Measurements from ENCODE around the gene EFCAB6.

Gene EFCAB6

DNA sequence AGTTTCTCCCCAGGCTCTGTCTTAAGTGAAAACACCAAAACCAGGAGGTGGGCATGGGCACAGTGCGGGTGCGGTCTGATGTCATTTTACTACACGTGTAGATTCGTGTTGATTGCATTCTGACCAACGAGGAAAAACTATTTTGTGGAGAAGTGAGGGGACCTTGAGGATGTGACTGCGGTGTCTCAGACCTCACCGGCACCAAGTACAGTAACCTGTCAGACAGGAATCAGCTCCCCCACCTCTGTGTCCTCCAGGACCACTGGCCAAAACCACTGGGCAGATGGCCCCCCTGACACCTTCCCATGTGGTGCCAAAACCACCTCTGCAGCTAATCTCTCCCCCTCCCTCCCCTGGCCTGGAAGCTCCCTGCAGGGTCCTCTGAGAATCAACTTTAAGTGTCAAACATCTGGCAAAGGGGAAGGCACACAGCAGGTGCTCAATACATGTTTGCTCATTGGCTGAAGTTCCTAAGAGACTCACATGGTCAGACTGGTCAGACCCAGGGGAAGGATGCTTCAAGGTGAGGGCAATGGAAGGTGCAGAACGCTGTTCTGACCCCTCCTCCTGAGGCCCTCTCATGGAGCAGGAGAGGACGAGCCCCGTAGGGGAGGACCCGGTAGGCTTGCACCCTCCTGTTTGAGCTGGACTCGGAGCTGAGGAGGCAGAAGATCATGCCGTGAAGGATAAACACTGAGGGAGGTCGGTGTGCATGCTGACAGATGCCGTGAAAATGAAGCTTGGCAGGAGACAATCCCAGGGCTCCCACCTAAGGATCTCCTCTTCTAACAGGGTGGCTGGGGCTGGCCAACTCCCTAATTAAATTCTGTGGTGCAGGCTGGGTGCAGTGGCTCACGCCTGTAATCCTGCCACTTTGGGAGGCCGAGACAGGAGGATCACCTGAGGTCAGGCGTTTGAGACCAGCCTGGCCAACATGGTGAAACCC, 270.4 kb downstream of the EFCAB6 start:
- no peak for DNase-seq

DNA sequence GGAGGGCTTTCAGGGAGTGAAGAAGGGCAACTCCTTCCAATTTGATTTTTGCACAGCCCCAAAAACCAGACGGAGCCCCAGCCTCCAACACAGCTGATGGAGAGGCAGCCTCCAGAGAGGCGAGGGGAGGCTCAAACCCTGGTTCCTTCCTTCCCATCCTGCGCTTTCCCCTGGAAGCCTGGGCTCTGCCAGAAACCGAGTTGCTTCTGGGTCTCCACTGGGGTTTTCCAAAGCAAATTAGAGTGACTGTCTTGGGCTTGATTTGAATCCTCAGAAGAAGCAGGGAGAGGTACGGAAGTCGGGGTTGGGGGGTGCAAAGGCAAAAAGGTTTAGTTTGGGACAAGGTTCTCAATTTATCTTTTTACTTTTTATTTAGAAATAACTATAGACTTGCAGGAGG, 271.1 kb downstream of the EFCAB6 start:
- no peak for DNase-seq

DNA sequence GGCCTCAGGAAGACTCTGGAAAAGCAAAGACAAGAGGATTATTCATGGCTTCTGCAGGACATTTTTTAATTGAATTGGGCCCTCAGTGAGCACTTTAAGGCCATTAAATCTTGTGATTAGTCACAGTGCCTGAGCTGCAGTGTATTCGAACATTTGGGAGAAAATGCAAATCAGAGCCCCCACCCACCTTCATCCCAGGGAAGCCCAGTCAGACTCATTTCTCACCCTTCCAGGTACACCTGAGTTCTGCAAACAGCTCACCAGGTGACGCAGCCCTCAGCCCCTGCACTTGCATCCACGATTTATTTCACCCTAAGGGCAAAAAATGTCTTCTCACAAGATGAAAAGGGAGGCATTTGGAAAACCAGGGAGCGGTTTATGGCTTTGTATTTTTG, 271.6 kb downstream of the EFCAB6 start:
- no peak for DNase-seq

DNA sequence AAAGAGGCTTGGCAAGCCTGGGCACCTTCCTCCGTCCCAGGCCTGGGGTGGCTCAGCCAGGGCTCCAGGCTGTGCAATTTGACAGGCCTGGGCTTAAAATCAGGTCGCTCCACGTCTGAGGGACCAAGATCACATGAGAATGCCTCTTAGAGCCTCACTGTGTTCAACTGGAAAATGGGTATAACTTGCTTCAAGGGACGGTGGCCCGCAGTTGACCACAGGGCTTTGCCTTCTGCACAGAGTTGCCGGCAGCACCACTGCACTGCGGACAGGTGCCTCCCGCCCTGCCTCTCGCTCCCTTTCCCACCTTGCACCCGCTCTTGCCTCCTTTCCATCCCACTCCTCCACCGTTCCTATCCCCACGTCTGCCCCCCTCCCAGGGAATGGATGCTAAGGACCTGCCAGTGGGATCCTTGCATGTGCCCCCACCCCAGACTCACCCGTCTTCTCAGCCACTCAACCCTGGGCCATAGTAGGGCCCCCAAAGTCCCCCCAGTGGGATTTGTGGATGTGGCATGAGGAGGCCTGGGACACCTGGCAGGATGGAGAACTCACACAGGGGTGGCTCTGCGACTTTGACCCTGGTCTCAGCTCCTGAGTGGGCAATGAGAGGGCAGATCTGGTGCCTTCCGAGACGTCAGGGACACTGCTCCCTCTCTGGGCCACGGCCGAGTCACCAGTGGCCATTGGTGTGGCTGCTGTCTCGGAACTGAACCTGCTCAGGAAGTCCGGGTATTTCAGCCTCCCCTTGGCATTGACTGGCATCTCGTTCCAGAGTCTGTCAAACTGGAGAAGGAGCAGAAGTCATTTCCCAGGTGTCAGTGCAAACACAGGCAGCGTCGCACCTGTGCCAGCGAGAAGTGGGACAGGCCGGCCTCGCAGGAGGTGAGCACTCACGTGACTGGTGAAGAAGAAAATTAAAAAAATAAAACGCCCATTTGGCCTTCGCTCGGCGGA, 272.3 kb downstream of the EFCAB6 start:
- no peak for DNase-seq

DNA sequence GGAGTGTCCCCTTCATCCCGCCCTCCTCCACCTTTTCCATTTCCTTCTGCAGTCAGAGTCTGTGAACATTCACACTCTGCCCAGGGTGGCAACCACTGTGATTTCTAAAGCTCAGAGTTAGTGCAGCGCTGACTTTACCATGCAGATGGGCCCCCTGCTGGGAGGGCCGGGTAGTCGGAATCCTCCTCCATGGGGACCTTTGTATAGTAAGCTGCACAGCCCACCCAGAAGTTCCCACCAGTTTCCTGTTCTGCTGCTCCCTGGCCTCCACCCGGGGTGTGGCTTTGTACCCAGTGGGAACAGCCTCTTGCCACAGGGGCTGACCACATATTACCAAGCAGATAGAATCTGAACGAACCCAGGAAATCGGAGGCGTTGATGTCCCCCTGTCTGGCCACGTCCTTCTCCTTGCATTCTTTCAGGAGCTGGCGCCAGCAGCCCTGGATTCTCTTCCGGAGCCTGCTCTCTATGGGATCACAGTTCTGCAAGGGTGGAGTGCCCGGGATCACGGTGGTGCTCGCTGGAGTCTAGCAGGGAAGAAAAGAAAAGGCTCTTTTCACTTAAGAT, 275.0 kb downstream of the EFCAB6 start:
- DNase-seq, result no peak

DNA sequence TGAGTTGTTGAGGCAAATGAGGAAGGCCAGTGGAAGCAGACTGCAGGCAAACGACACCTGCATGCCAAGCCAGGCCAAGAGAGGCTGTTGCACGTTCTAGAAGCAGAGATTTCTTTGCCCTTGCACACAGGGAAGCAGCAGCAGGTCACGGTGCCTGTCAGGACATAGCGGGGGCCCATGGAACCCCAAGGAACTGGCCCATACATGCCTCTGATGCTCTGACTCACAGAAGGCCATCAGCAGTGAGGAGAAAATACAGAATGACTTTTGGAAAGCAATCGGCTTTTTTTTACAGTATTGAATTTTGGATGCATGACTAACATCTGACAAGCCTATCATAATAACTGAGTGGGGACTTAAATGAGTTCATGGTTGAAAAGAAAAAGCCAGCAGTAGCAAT, 276.4 kb downstream of the EFCAB6 start:
- no peak for DNase-seq

DNA sequence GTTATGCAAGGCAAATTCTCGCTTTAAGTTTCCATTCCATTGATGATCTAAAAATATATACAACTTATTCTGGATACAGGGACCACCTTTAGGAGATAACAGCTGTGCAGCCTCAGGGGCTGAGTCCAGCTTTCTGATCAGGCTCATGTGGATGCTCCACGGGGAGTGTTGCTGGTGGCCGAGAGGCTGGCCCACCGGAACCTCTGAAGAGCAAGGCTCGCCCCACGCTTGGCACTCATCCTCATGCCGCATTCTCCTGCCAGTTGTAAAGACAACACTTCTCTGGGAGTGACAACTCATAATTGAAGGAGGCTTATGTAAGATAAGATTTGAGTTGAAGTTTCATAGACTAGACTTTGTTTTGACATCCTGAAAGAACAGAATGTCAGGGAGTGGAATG, 276.8 kb downstream of the EFCAB6 start:
- DNase-seq, result no peak

DNA sequence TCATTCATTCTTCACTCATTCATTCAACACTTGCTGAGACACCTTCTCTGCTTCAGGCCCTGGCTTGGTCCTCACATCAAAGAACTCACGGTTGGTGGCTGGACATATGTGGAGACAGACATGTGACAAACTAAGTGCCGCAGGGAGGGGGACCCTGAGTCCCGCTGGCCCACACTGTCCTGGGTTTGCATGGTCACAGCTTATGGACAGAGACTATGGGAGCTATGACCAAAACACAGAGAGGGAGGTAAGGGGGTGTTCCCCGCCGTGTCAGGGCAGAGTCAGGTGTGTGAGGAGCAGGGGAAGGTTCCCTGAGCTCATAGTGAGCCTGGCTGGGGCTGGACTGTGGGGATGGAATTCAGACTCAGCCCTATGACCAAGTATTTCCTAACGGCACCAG, 277.2 kb downstream of the EFCAB6 start:
- DNase-seq, result no peak

DNA sequence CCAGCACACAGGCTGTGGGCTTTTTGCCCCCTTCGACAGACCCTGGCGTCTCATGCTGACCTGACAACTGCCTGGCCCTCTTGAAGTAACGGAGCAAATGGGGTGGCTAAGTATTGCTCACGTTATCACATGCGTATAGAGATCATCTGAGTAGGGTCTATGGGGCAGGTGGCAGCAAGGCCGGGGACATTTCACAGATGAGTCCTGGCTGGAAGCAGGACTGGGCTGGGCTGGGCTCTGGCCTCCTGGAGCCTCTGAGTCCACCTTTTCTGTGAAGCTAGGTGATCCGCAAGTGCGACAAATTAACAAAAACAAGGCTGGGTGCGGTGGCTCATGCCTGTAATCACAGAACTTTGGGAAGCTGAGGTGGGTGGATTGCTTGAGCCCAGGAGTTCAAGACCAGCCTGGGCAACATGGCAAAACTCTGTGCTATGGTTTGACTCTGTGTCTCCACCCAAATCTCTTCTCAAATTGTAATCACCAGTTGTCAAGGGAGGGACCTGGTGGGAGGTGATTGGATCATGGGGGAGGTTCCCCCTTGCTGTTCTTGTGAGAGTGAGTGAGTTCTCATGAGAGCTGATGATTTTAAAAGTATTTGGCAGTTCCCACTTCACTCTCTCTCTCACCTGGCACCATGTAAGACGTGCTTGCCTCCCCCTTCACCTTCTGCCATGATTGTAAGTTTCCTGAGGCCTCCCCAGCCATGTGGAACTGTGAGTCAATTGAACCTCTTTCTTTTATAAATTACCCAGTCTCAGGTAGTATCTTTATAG, 278.3 kb downstream of the EFCAB6 start:
- DNase-seq, result no peak

DNA sequence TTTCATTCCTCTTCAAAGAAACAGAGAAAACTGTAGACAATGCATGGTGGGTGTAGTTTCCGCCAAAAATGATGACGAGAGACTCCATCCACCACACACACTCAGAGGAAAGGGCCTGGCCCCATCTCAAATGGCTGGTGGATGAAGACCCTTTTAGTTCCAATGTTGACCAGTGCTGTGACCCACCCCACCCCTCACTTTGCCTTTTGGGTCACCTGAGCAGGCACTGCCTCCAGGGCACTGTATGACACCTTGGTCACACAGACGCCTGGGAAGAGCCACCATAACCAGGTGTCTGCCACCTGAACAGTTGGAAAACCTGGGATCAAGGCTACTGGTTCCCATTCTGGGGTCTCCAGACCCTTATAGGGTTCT, 279.0 kb downstream of the EFCAB6 start:
- no peak for DNase-seq

DNA sequence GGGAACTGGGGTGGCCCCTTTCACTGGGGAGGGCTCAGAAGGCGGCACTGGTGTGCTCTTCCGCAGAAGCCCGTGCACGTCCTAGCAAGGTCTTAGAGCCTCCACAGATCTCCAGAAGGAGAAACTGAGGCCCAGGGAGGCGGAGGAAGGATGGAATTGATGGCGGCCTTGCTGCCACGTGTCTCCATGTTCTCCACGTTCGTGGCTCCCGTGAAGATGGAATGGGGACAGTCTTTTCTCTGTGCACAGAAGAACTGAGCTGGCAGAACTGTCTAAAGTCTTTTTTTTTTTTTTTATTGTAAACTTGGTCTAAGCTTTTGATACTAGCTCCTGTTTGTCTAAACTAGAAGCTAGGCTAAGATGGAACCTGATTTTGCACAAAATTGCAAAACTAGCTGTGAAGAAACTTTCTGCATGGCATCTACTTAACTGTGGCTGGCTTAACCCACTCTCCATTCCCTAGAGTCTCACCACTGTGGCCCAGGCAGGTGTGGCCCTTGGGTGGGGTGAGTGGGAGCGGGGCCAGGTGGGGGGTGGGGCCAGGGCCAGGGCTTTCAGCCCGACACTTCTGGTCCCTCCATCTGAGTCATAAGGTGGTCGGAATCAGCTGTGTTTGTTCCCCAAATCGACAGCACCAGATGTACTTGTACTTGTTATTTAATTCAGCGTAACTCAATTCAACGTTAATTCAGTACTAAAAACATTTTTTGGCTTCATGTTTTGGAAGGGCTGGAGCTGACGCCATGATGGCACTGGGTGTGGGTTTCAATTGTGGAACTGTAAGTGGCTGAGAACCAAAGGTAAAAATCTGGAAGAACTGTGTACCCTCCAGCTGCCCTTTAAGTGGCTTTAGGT, 279.6 kb downstream of the EFCAB6 start:
- no peak for DNase-seq

DNA sequence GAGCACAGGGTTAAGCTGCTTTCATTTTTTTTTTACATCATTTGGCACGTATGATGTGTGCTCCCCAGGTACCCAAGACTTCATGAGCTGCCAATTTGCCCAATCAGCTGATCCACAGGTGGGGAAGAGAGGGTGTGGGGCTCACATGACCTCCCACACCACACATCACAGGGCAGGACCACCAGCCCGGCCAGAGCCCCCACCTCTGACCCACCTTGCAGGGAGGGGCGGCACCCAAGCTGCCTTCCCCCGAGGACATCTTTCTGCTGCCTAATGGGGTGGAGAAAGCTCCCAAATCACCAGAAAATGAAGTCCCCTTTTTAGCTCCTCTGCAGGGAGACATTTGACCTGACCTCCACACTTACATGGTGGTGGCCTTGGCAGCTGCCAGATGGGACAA, 280.5 kb downstream of the EFCAB6 start:
- no peak for DNase-seq

DNA sequence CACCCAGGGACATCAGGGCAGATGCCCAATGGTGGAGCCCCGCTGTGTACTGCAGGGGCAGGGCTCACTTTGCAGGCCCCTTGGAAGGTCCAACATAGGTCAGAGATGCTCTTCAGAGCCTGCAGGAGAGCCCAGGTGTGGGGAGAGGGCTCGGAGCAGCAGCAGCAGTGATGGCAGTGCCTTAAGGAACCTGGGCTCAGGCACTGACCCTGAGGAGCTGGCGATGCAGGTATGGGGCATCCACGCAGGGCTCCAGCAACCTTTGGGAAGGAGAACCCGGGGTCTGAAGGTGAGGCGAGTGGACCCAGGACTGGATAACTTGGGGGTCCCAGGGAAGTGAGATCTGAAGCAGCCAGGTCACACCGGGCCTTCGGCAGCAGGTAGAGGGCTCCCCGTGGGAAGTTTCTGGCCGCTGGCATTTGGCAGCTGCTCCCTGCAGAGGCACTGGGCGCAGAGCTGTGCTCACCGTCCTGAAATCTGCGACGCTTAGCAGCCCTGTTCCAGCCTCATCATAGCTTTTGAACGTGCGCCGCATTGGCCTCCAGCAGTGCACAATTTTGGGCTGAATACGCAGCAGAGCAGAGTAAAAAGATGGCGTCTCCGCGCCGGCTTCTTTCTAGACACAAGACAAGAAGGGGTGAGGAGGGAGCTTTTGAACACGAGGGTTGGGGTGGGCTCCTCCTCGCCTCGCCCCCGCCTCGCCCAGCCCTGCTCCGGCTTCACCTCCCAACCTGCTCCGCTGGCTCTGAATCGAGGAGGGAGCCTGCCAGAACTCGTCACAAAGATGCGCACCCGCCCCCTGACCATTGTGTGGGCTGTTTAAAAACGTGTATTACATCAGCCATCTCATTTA, 281.5 kb downstream of the EFCAB6 start:
- no peak for DNase-seq

DNA sequence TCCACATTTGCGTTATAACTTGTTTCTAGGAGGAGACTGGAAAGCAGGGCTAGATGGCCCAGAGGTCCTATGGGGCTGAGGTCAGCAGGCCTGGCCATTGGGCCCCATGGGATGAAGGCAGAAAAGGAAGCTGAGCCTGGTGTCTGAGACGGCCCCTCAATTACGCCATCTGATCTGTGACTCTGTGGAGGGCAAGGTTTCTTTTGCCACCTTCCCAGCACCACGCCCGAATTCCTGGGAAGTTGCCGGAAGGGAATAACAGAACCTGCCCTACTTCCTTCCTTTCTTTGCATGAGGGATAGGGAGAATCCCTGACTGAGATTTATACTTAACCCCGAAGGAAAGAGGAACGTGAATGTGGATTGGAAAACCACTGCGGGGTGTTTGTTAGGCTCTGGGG, 282.2 kb downstream of the EFCAB6 start:
- no peak for DNase-seq

DNA sequence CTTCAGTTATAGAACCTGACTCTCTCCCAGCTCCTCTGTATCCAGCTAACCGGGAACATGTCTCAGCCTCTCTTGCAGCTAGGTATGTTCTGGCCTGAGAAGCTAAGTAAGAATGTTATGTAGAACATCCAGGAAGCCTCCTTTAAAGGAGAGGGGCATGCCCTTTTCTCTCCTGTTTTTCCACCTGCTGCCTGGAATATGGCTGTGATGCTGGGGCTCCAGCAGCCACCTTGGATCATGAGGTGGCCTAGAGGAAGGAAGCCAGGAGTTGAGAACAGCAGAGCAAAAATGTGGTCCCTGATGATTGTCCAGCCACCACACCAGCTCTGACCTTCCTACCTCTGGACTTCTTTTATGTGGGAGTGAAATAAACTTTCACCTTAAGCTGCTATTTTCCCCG, 282.6 kb downstream of the EFCAB6 start:
- no peak for DNase-seq

DNA sequence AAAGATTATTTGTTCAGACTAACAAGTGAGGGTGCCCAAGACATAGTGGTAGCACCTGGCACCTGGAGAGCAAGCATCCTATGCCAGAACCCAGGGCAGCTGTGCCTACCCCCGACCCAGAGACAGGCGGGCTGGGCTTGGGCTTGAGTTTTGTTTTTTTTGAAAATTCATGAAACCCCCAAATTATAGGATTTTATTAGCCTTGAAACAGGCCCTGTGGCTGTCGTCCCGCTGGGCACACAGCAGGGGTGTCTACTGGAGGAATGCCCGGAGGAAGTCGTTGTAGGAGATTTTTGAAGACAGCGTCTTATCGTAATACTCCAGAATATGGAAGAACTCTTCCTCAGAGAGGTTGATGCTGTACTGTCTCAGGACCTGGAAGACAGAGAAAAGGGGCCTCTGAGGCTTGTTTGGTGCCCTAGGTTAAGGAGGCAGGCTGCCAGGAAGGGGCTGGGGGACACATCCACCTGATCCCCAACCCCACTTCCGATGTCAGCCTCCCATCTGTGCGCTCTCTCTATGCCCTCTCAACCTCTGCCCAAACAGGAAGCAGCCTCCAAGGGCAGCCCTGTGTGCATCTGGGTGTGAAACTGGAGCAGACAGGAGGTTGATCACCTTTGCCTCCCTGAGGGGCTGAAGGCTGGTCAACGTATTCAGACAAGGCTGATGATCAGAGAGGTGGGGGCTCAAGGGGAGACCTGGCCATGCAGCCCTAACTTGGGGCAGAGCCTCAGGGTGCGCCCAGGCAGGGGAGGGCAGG, 283.3 kb downstream of the EFCAB6 start:
- no peak for DNase-seq

DNA sequence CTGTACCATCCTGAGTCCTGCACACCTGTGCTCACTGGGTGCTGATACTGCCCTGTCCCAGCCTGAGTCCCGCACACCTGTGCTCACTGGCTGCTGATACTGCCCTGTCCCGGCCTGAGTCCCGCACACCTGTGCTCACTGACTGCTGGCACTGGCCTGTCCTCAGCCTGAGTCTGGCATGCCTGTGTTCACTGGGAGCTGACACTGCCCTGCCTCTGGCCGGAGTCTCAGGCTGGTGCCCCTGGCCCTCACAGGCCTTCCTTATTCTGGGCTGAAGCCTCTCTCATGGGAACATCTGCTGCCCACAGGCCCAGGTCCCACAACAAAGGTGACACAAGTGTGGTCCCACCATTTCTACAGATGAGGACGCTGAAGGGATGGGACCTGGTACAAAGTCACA, 285.2 kb downstream of the EFCAB6 start:
- no peak for DNase-seq

DNA sequence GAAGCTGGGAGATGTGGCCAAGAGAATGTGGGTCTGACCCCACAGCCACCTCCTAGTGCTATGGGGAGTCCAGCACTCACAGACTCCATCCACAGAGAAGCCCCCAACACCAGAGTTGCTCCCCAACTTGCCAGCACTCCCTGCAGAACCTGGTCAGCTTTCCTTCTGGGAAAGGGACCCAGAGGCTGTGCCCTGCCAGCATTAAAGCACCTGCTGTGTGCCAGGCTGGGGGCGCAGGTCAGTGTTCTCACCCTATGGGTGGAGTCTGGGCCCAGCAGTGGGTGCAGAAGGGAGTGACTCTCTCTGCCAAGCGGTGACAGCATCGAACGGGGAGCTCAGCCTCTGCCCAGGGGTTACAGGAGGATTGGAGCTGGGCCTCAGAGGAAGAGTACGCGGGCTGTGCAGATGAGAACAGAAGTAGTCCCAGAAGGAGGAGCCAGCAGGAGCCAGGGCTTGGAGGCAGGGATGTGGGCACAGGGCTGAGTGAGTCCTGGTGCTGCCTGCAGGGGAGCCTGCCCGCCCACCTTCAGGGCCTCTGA, 285.9 kb downstream of the EFCAB6 start:
- no peak for DNase-seq

DNA sequence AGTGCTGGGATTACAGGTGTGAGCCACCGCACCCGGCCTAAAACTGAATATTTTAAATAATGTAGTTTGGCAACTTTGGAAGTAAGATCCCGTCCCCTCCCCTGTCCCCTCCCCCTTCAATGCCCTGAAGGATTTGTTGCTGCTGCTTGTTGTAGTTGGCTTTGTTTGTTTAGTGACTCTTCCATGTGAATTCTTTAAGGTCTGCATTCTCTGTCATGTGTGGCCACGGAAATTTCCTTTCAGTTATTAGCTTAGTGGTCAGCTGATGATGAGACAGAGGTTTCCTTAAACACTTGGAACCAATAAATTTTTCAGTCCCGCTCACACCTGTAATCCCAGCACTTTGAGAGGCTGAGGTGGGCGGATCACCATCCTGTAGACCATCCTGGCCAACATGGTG, 290.4 kb downstream of the EFCAB6 start:
- no peak for DNase-seq

DNA sequence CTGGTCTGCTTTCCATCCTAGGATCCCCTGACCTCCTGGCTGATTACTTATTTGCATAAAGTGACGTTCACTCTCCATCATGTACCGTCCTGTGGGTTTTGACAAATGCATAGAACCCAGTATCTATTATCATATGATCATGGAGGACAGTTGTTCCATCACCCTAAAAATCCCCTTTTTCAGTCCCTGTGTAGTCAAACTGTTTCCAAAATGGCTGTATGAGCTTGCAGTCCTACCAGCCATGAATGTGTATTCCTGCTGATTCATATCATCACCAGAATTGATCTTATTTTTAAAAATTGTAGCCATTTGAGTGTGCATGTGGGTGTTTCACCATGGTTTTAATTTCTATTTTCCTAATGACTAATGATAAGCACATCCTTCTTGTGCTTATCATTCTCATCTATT, 291.5 kb downstream of the EFCAB6 start:
- DNase-seq, result no peak
